Cerebellar nuclear complex (tissue), 1 donor: ENCODE data around the gene NDUFS1.
"Not testable (repeated sequence)": the region's sequence is repeated elsewhere in the genome, so short reads cannot be mapped to it uniquely, and the experiment has no call there.

ENCODE experiments used
- DNase-seq, 2 experiments: peaks; one replicate each; lab custom pipeline; 2025; lab: John Stamatoyannopoulos, UW

NDUFS1 gene

GRCh38 chr2:206162401-206162800, 3.2 kb upstream of the NDUFS1 start:
- not testable (repeated sequence) for DNase-seq

- no peak for DNase-seq
Observed at GRCh38 chr2:206160807-206161179, 1.5 kb upstream of the NDUFS1 start.

GRCh38 chr2:206160125-206160806, 1.0 kb upstream of the NDUFS1 start:
- DNase-seq: no peak

- DNase-seq: no peak
Observed at GRCh38 chr2:206158563-206159345, 490 bp downstream of the NDUFS1 start.

GRCh38 chr2:206157014-206157413, 2.2 kb downstream of the NDUFS1 start:
- DNase-seq: not testable (repeated sequence)

GRCh38 chr2:206154197-206154596, 5.0 kb downstream of the NDUFS1 start:
- no peak for DNase-seq

- DNase-seq: no peak
Observed at GRCh38 chr2:206150631-206151030, 8.6 kb downstream of the NDUFS1 start.

- DNase-seq: no peak
Observed at GRCh38 chr2:206150168-206150567, 9.1 kb downstream of the NDUFS1 start.

- no peak for DNase-seq
Observed at GRCh38 chr2:206149330-206149729, 9.9 kb downstream of the NDUFS1 start.

GRCh38 chr2:206145665-206146064, 13.6 kb downstream of the NDUFS1 start:
- DNase-seq: no peak

- no peak for DNase-seq
Observed at GRCh38 chr2:206144383-206144782, 14.9 kb downstream of the NDUFS1 start.

- DNase-seq: no peak
Observed at GRCh38 chr2:206143451-206143850, 15.8 kb downstream of the NDUFS1 start.

GRCh38 chr2:206127656-206128055, 31.6 kb downstream of the NDUFS1 start:
- no peak for DNase-seq

GRCh38 chr2:206125901-206126300, 33.3 kb downstream of the NDUFS1 start:
- DNase-seq: no peak

- DNase-seq: not testable (repeated sequence)
Observed at GRCh38 chr2:206122569-206122968, 36.7 kb downstream of the NDUFS1 start.

- DNase-seq: no peak
Observed at GRCh38 chr2:206116278-206116677, 43.0 kb downstream of the NDUFS1 start.

GRCh38 chr2:206115026-206115578, 44.1 kb downstream of the NDUFS1 start:
- no peak for DNase-seq

GRCh38 chr2:206112846-206113547, 46.2 kb downstream of the NDUFS1 start:
- DNase-seq: no peak

- no peak for DNase-seq
Observed at GRCh38 chr2:206112108-206112507, 47.1 kb downstream of the NDUFS1 start.

GRCh38 chr2:206108713-206109112, 50.5 kb downstream of the NDUFS1 start:
- DNase-seq: no peak

- DNase-seq: no peak
Observed at GRCh38 chr2:206105541-206105940, 53.7 kb downstream of the NDUFS1 start.

- DNase-seq: no peak
Observed at GRCh38 chr2:206105038-206105437, 54.2 kb downstream of the NDUFS1 start.

- DNase-seq: not testable (repeated sequence)
Observed at GRCh38 chr2:206098872-206099271, 60.4 kb downstream of the NDUFS1 start.
